CD4-positive, alpha-beta T cell treated with Interleukin-17A for 4 hours (primary cell): ENCODE results near the gene MLIP.

Experiments
- DNase-seq: peaks from one replicate; pipeline ENCODE4 v3.0.0-alpha.2; 2020; ENCODE audit warnings: mixed read lengths

MLIP gene

DNA sequence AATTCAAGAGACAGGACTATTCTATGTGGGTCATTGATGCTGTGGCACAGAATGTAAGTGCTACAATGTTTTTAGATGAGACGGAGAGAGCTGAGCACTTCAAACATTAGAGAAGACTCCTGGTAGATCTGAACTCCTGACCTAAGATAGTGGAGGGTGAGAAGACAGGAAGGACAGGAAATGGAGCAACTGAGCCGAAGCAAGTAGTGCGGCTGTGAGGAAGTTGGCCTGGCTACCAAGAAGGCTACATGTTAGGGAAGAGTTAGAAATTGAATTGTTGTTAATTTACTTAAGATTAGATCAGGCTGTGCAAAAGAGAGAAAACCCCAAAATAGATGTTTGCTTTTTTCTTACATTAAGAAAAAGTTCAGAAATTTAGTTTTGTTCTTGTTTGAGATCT is 14.4 kb upstream of the MLIP start:
- DNase-seq: no peak

DNA sequence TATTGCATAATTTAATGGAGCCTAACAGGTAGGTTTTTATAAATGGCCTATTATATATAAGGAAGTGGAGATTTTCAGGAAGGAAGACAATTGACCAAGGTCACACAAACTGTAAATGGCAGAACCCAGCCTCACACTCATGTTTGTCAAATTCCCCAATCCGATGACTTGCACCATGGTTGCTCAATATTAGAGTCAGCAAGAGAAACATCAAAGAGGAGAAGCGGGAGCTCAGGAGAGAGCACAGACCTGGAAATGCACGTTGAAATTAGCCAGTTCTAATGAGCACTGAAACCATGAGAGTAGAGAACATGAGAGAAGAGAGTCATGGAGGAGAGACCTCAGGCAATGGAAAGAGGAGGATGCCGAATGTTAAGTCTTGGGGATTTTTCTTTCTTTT is 13.5 kb upstream of the MLIP start:
- no peak for DNase-seq

DNA sequence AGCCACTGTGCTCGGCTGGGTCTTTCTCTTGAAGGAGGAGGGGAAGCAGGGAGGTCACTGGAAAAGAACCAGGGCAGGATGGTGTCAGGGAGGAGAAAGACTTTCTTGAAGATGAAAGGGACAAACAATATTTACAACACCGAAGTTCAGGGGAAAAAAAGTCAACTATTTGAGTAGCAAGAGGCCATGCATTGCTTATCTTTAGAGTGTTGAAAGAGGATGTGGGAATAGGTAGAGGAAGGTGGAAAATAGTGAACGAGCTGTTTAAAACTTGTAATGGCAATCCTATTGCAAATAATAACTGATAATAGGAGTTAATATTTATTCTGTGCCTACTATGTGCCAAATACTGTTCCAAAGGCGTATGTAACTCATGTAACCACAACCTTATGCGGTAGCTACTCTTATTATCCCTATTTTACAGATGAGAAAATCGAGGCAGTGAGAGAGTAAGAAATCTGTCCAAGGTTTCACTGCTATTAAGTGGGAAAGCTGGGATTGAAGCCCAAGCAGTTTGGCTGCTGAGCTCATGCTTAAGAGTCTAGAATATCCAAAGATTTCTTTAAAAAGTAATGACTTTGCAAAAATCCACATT is 12.7 kb upstream of the MLIP start:
- no peak for DNase-seq

DNA sequence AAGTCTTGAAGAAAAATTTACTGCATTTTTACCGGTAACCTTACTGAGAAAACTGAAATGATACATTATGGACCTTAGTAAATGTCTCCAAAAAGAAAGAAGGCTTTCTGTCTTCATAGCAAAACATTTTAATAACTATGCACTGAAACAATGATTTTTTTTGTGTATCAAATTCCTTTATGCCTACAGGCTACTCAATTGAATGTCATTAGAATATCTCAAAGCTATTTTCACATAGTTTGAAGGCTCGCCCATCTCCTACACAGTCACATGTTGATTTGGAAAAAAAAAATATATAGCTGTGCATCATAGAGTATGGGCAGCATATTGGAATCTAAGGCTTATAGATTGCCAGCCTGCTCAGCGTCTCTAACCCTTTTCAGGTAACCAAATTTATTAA is 12.0 kb upstream of the MLIP start:
- no peak for DNase-seq

DNA sequence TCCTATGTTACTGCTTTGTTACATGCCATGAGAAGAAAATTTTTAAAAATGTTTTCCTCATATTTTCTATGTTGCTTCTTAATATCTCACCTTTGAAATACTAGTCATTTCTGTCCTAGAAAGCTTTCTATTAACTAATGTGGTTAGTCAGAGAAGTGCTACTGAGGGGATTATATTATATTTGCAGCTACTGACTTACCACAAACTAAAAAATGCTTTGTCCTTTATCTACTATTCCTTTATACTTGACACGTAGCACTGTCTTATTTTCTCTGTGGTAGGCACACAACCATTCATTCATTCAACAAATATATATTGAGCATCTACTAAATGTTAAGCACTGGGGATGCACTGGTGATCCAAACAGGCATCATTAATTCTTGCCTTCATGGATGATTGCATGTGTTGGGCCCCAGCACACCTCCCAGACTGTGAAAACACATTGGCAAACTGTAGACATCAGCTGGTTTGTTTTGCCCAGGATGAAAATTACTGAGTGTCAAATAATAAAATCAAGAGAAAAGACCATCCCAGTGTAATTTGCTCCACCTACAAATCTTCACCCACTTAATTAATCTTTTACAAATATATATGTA is 10.7 kb upstream of the MLIP start:
- DNase-seq: no peak

DNA sequence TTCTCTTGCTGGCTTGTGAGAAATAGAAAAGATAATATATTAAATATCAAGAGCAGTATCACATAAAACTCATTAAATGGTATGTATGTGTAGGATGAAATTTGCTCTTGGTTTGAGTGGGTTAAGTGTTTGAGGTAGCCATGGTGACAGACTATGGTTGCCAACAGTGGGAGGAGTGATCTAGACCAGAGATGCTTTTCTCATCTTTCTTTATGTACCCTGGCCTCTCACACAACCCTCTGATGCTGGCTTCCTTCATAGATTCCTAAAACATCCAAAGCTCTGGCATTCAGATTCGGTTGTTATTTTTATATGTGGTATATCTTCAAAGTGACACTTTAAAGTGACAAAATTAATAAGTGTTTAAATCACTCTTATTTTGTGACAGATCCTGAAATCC is 9.0 kb upstream of the MLIP start:
- DNase-seq: no peak

DNA sequence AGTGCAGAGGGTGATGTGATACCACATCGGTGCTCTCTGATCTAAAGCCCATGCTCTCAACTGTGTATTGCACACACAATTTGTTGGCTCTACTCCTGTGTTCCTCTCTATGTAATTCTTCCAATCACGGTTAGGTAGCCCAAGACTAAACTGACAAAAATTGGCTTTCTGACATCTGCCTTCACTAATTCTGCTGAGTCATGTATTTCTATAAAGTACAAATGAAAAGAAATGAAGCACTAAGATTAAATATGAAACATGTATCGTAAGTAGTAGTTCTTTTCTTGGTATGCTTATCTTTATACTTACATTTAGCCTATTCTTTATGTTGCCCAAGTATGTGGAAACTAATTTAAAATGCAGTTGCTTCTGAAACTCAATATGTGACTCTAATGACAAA is 7.7 kb upstream of the MLIP start:
- no peak for DNase-seq

DNA sequence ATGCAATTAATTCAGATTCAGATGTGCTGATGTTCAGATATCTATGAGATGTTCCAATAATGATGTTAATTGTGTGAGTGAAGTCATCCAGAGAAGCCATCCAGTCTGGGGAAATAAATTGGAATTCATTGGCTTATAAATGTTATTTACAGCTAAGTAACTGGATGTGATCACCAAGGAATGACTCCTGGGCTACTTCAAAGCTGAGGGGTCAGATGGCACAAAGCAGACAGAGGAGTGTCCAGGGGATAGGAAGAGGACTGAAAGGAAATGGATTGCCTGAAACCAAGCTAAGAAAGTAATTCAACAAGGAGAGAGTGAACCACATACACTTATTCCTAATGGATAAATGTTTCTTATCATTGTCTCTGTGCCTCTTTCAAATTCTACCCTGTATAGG is 4.5 kb upstream of the MLIP start:
- no peak for DNase-seq

DNA sequence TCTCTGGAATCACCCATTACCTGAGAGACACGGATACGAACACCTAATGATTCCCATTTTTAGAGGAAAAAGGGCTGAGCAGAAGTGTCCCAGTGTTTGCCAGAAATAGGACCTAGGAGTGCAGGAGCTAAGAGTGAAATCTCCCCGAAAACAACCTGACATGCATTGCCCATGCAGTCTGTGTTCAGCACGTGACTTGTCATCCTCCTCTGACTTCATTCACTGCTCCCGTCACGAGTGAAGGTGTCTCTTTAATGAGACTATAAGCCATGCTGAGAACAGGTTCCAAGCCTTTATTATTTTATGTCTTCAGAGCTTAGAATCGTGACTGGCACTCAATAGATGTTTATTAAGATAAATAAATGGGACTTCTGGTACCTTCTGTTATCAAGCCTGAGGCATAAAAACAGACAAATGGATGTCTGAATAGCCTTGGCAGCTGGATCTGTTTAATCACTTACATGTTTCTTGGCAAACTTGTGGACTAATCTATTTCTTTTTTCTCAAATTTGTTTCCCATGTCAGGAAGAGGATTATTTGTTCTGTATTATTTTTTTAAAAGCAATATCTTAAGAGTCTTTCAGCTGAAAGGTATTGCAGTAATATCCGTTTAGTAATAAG is 3.7 kb upstream of the MLIP start:
- DNase-seq: no peak

DNA sequence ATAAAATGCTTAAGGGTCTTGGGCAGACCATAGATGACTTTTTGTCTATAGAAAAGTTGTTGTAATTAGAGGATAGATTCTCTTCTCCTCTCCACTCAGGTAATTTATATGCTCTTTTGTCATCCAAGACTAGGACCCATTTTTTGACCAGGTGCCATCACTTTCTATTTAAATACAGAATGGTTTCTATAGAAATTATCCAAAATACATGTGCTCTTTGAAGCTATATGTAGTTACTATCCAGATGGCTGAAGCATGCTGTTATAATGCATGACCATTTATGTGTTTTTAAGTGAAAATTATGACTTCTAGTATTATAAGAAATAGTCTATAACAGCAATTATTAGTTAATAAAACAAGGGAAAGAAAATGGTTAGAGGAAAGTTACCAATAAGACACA is 3.0 kb upstream of the MLIP start:
- DNase-seq: no peak

DNA sequence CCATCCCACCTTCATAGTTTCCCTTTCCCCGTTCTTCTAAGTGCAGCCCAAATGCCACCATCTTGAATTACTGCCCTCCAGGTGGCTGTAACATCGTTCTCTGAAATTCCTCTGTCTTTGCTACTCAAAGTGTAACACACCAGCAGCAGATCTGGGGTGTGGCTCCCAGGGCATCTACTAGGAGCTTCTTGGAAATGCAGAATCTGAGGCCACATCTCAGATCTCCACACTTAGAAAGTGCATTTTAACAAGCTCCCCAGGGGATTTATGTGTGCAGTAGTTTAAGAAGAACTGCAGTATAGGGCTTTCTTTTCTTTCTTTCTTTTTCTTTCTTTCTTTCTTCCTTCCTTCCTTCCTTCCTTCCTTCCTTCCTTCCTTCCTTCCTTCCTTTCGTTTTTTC is 1.7 kb upstream of the MLIP start:
- no peak for DNase-seq

DNA sequence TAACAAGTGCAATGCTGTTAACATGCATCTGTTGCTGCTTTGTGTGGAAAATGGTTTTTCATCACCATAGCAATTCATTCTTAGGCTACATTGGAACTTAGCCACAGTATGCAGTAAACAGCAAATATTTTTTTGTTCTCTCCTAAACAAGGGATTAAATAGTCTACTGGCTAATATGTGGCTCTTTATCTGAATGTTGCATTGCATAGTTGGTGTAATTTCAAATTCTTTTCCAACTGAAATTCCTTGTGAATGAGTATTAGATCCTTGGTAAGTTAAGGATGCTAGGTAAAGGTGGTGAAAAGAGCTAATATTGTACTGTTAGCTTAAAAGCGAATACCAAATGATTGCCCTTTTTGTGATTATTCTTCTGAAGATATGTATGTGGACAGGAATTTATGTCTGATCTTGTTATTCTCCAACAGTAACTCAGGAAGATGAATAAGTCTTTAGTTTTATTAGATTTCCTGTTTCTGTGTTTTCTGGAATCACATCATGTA is 958 bp downstream of the MLIP start:
- DNase-seq: no peak

DNA sequence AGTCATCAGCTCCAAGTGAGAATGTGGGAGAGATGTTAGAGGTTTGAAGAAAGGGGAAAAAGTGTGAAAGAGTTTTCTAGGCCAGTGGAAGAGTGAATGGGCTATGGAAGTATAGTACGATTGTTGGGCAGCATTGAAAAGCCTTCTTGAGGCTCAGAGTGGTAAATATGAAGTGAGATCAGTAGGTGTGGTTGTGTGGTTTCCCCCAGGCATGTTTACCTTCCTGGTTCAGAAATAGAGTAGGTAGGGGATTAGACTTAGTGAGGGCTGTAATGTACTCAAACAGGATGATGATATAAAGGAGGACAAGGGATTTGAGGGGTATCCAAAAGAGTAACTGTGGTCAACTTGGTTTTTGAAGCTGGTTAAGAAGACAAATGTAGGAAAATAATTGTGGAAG is 3.7 kb downstream of the MLIP start:
- no peak for DNase-seq

DNA sequence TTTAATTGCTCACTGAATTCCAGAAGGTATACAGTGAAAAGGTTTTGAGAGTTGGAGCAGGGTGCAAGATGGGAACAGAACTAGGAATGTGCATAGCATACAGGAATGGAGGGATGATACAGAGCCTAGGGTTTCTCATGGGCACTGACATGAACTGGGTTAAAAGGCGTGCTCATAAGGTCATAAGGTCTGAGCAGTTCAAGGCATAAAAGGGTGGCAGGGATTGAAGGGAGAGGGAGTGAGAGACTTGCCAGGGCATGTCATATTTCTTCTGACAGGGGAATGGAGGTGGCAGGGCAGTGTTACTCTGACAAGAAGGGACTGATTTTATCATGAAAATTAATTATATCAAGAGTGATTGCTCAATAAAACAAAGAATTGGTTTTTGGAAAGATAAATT is 4.7 kb downstream of the MLIP start:
- DNase-seq: no peak

DNA sequence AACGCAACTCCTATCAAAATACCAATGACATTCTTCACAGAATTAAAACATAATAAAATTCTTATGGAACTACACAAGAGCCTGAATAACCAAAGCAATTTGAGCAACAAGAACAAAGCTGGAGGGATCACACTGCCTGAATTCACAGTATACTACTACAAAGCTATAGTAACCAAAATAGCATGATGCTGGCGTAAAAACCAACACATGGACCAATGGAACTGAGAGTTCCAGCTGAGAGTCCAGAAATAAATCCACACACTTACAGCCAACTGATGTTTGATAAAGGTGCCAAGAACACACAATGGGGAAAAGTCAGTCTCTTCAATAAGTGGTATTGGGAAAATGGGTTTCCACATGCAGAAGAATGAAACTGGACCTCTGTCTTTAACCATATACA is 6.9 kb downstream of the MLIP start:
- no peak for DNase-seq

DNA sequence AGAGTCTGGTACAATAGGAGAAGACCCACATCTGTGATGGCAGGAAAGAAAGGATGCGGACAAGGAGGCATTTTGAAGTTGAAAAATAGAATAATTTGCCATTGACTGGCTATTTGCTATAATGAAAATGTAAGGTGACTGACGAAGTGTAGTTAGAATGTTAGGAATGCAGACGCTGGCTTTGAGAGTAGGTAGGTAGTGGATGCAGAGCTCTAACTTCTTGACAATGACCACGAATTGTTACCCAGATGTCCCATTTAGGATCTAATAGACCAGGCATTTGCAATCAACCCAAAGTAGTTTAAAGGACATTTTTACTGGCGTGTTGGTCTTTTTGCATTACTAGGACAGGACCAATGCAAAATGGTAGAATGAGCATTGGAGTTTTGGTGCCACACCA is 14.2 kb downstream of the MLIP start:
- DNase-seq: no peak

DNA sequence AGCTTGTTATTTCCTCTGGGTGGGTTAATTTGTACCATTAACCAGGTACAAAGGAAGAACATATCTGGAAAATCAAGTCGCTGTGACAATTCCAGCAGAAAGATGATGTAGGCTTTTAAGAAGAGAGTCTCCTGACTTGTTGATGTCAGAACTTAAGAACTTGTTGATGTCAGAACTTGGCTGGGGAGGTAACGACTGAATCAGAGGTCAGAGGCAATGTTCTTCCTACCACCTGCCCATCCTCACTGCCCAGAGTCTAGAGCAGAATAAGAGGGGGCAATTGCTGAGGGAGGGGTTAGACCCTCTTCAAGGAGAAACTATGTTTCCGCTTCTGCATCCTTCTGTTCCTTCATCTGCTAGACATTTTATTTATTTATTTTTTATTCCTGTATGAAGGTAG is 18.9 kb downstream of the MLIP start:
- no peak for DNase-seq

DNA sequence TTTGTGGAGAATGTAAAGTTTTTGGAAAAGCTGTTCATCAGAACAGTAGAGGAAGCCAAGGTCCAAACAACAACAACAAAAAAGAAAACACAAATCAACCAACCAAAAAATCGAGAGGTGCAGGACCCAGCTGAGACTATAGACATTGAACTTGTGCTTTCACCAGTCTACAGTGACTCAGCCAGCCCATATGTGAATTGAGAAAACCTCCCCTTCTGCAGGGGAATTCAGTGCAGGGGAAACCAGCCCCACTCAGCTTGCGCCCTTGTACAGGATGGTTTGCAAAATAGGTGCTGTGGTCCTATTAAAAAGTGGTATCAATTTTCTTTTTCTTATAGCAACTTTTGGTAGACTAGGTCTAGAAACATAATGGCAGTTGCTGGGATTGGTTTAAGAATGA is 21.3 kb downstream of the MLIP start:
- DNase-seq: no peak

DNA sequence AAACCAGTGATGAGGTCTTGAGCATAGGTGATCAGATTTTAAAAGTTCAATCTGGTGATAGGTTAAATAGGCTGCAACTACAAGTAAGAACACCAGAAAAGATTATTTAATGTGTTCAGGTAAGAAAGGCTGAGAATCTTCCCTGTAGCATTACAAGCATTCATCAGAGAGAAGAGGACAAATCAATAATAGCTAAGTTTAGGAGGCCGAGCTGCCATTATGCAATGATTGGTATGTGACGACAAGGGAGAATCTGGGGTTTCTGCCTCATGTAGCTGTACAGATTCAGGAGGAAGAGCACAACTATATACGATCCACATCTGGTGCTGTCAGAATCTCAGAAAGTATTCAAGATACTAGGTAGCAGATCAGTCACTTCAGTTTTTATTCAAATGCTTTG is 21.9 kb downstream of the MLIP start:
- no peak for DNase-seq

DNA sequence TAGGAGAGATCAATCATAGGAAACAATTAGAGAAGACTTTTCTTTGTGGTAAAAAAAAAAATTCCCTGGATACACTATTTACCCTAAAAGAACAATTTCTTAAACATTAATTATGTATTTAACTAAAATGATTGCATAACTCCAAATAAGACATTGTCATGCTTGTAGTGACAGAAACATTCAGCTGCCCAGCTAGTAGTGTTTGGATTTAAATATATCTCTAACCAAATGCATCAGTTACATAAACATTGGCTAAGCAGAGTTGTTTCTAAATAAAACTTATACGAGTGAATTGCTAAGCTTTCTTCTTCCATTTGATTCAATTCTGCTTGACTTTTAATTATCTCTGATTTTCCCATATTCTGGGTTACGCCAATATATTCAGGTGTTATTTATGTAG is 23.7 kb downstream of the MLIP start:
- no peak for DNase-seq

DNA sequence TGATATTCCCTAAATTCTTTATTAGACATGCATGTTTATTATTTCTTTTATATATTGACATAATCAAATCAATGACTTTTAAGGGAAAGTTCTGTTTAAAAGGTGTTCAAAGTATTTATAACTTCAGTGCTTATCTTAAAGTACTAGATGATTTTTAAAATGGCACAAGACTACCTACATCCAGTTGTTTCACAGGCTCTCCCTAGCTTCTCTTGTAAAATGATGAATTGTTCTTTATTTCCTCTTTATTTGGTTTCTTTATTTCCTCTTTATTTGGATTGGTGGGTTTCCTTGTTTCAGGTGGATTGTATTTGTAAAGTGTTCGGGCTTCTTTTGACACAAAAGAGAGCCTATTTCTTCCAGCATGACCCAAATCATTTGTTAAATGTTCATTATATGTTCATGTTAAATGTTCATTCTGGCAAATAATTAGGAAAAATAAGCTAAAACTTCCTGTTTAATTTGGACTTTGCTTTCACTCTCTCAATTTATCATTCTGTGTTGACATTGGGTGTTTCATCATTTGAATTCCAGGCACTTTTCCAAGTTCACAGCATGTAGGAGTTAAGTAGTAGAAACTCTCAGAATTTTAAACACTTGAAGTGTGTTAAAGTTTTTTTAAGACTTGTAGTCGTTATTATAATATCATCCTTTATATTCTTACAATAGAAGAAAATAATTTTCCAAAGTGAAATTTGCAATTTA is 24.6 kb downstream of the MLIP start:
- no peak for DNase-seq

DNA sequence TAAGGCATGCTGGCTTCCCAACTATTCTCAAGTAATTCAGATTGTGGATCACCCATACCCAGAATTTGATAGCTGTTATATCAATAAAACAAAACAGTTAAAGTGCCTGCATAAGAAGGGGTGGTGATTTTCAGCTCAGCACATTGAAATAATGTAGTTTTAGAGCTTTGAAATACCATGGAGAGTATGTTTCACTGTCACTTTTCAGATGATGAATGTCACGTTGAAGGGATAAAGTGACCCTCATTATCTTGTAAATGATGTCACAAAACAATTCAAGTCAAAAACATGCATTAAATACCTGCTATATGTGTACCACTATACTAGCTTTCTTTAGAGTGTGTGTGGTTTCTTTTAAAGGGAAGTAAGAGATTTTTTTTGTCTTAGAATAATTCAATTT is 27.6 kb downstream of the MLIP start:
- DNase-seq: no peak

DNA sequence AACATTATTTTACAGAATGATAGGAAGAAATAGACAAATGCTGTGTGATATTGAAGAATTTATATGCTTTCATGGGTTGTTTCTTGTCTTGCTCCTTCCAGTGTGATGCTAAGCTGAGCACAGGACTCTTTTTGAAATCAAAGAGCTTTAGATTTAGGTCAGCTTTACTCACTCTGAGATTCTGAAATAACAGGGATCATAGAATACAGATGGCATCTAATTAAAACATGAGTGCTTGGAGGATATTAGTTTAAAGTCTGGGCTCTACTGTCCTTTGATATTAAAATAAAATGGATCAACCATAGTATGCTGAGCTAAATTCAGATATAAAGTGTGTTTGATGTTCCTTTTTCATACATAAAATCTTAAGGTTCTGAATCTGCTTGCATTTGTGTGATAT is 29.6 kb downstream of the MLIP start:
- no peak for DNase-seq

DNA sequence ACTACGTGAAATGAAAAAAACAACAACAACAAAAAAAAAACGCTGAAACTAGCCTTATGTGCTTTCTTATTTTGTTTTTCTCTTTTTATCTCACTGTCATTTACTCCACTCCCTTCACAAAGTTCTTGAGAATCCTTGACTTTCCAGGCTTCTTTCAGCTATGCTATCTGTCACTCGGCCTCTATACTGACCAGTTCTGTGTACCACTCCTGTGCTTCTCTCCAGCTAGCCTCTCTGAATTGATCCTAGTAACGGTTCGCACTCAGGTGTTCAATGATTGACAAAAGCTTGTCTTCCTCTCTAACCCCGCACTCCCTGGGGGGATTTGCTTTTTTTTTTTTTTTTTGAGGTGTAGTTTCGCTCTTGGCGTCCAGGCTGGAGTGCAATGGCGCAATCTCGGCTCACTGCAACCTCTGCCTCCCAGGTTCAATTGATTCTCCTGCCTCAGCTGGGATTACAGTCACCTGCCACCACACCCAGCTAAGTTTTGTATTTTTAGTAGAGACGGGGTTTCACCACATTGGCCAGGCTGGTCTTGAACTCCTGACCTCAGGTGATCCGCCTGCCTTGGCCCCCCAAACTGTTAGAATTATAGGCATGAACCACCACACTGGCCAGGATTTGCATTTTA is 31.8 kb downstream of the MLIP start:
- DNase-seq: no peak
